HepG2 (cell line): ENCODE results near the gene HAUS1. TPM values are rescaled to one million over a fixed set of nuclear protein-coding genes. Genes with fewer than 3 reads are reported as not detected.

Source experiments
- ATAC-seq: fragments of 200-7000 bp; cut with Tn5 transposase; 3 replicates; pipeline ENCODE4 v1.9.1; 2020; ENCODE audit warnings: mild to moderate bottlenecking, moderate library complexity
- BruUV-seq: library from RNA; stranded (reverse); fragments of 400-500 nt; replicated peaks from 2 replicates; lab custom pipeline; 2021; lab: Mats Ljungman, UMichigan
- CTCF ChIA-PET: fragments of 300-600 bp; formaldehyde crosslinking; extraction: SDS; loops from one replicate; lab custom pipeline; 2021; ENCODE audit warnings: low total read pairs, inconsistent platforms, low intra/inter-chr PET ratio; lab: Yijun Ruan, JAX
- POLR2A ChIA-PET: fragments of 350-600 bp; sonication (Branson Sonifier 250); formaldehyde crosslinking; loops from one replicate; lab custom pipeline; 2020; ENCODE audit warnings: antibody characterized with exemption, inconsistent platforms; lab: Yijun Ruan, JAX
- DNase-seq: peaks from one replicate; pipeline ENCODE4 v3.0.0-alpha.2; 2015; ENCODE audit warnings: low spot score
- FAIRE-seq: peaks from 3 replicates; lab custom pipeline; 2011; peaks lifted over from hg19 to GRCh38; lab: Jason Lieb, UNC
- H2AFZ ChIP-seq: one replicate; pipeline ENCODE4 v1.6.1; 2011; ENCODE audit warnings: low read length, inconsistent platforms
- H3K27ac ChIP-seq: fragments of 300-600 bp; 3 replicates; pipeline ENCODE4 v1.8.0; 2011; ENCODE audit warnings: mixed run types, mild to moderate bottlenecking, mixed read lengths, low read length, inconsistent platforms; ENCODE audit not compliant: insufficient read depth; ENCODE audit errors: extremely low read length
- H3K27me3 ChIP-seq, 2 experiments: fragments of 200-600 bp in 1 of 2; 2 replicates in 1 of 2; 3 replicates in 1 of 2; pipeline versions ENCODE4 v1.6.0 to v1.8.0; 2011; ENCODE audit warnings: low read length in 2 of 2, mild to moderate bottlenecking in 2 of 2, moderate library complexity in 2 of 2, inconsistent platforms in 1 of 2; ENCODE audit not compliant: insufficient read depth in 2 of 2, control insufficient read depth in 1 of 2
- H3K36me3 ChIP-seq, 2 experiments: fragments of 200-600 bp in 1 of 2; replicated peaks in 1 of 2; 2 replicates in 1 of 2; 3 replicates in 1 of 2; pipeline versions ENCODE4 v1.5.1 to v1.8.0; 2011; ENCODE audit warnings: low read length in 2 of 2, inconsistent platforms in 1 of 2; ENCODE audit not compliant: insufficient read depth in 2 of 2, control insufficient read depth in 1 of 2
- H3K4me1 ChIP-seq: 2 replicates; pipeline ENCODE4 v1.5.1; 2012; ENCODE audit warnings: low read length, inconsistent platforms; ENCODE audit not compliant: insufficient read depth
- H3K4me2 ChIP-seq: 2 replicates; pipeline ENCODE4 v1.6.0; 2011; ENCODE audit warnings: low read depth, low read length, inconsistent platforms
- H3K4me3 ChIP-seq, 3 experiments: fragments of 200-600 bp in 1 of 3; sonication (generic), shearing (Covaris generic) in 1 of 3; replicated peaks in 1 of 3; 2 replicates each; pipeline ENCODE4 v1.5.1; 2011 to 2016; ENCODE audit warnings: low read length in 3 of 3, inconsistent platforms in 2 of 3, low read depth in 2 of 3, mild to moderate bottlenecking in 2 of 3, control low read depth in 1 of 3, mixed read lengths in 1 of 3; ENCODE audit not compliant: insufficient read depth in 1 of 3
- H3K79me2 ChIP-seq: one replicate; pipeline ENCODE4 v1.6.1; 2011; ENCODE audit warnings: low read length, inconsistent platforms; ENCODE audit not compliant: insufficient read depth
- H3K9ac ChIP-seq: 2 replicates; pipeline ENCODE4 v1.6.0; 2011; ENCODE audit warnings: mild to moderate bottlenecking, low read depth, low read length, inconsistent platforms; ENCODE audit not compliant: insufficient read depth
- H3K9me3 ChIP-seq: 2 replicates; pipeline ENCODE4 v1.5.1; 2012; ENCODE audit warnings: mild to moderate bottlenecking, low read length
- H4K20me1 ChIP-seq: 2 replicates; pipeline ENCODE4 v1.6.0; 2011; ENCODE audit warnings: inconsistent platforms, mild to moderate bottlenecking, low read length, moderate library complexity; ENCODE audit not compliant: insufficient read depth
- CENPT ChIP-seq: sonication (generic); formaldehyde crosslinking; IDR thresholded peaks from 2 replicates; pipeline ENCODE4 v1.8.0; 2022; ENCODE audit warnings: low read depth, mild to moderate bottlenecking, moderate library complexity, missing genetic modification reagents
- EED ChIP-seq: sonication (generic); formaldehyde crosslinking; IDR thresholded peaks from 2 replicates; pipeline ENCODE4 v1.5.0; 2020; ENCODE audit warnings: mild to moderate bottlenecking, missing genetic modification reagents
- GATAD1 ChIP-seq: IDR thresholded peaks from 2 replicates; pipeline ENCODE4 v1.6.1; 2016; ENCODE audit warnings: missing genetic modification reagents, missing compliant biosample characterization
- GMEB1 ChIP-seq: sonication (generic); formaldehyde crosslinking; IDR thresholded peaks from 2 replicates; pipeline ENCODE4 v1.5.1; 2020; ENCODE audit warnings: missing genetic modification reagents, mild to moderate bottlenecking, borderline replicate concordance
- KDM2A ChIP-seq: sonication (generic); formaldehyde crosslinking; IDR thresholded peaks from 2 replicates; pipeline ENCODE4 v1.4.0; 2020; ENCODE audit warnings: low read depth, missing genetic modification reagents, borderline replicate concordance
- MYPOP ChIP-seq: sonication (generic); formaldehyde crosslinking; IDR thresholded peaks from 2 replicates; pipeline ENCODE4 v1.8.1; 2023; ENCODE audit warnings: mild to moderate bottlenecking, moderate library complexity, missing genetic modification reagents
- NCOA2 ChIP-seq: sonication (generic); formaldehyde crosslinking; IDR thresholded peaks from 2 replicates; pipeline ENCODE4 v1.8.0; 2022; ENCODE audit warnings: inconsistent platforms
- NFATC3 ChIP-seq: sonication (generic); formaldehyde crosslinking; IDR thresholded peaks from 2 replicates; pipeline ENCODE4 v1.5.1; 2020; ENCODE audit warnings: mild to moderate bottlenecking, missing genetic modification reagents
- SCMH1 ChIP-seq: sonication (generic); formaldehyde crosslinking; IDR thresholded peaks from 2 replicates; pipeline ENCODE4 v1.9.0; 2021; ENCODE audit warnings: missing genetic modification reagents, mild to moderate bottlenecking, borderline replicate concordance
- ZBTB7A ChIP-seq: sonication (generic); formaldehyde crosslinking; IDR thresholded peaks from 2 replicates; pipeline ENCODE4 v1.8.0; 2022; ENCODE audit warnings: mild to moderate bottlenecking, missing genetic modification reagents
- ZIK1 ChIP-seq: sonication (generic); formaldehyde crosslinking; IDR thresholded peaks from 2 replicates; pipeline ENCODE4 v1.5.0; 2020; ENCODE audit warnings: mild to moderate bottlenecking, low read depth, missing genetic modification reagents, borderline replicate concordance
- ZMYM2 ChIP-seq: sonication (generic); formaldehyde crosslinking; IDR thresholded peaks from 2 replicates; pipeline ENCODE4 v1.8.0; 2022; ENCODE audit warnings: mild to moderate bottlenecking, missing genetic modification reagents
- ZNF205 ChIP-seq: IDR thresholded peaks from 2 replicates; pipeline ENCODE4 v1.6.1; 2018; ENCODE audit warnings: missing biosample characterization, missing genetic modification reagents
- ZNF207 ChIP-seq: fragments of 450-650 bp; IDR thresholded peaks from 2 replicates; pipeline ENCODE4 v1.6.1; 2016; ENCODE audit warnings: antibody characterized with exemption, borderline replicate concordance
- ZNF3 ChIP-seq: IDR thresholded peaks from 2 replicates; pipeline ENCODE4 v1.7.0; 2017; ENCODE audit warnings: inconsistent platforms
- ZNF335 ChIP-seq: sonication (generic); formaldehyde crosslinking; IDR thresholded peaks from 2 replicates; pipeline ENCODE4 v1.4.0; 2020; ENCODE audit warnings: missing genetic modification reagents
- ZNF512B ChIP-seq: sonication (generic); formaldehyde crosslinking; IDR thresholded peaks from 2 replicates; pipeline ENCODE4 v1.5.1; 2020; ENCODE audit warnings: missing genetic modification reagents, mild to moderate bottlenecking, borderline replicate concordance
- ZNF720 ChIP-seq: sonication (generic); formaldehyde crosslinking; IDR thresholded peaks from 2 replicates; pipeline ENCODE4 v1.4.0; 2020; ENCODE audit warnings: missing genetic modification reagents
- ZSCAN30 ChIP-seq: sonication (generic); formaldehyde crosslinking; IDR thresholded peaks from 2 replicates; pipeline ENCODE4 v1.5.0; 2020; ENCODE audit warnings: mild to moderate bottlenecking, missing genetic modification reagents
- WGBS: methylation state at CpG from one replicate; pipeline ENCODE4 v1.1.6; 2017; ENCODE audit warnings: low lambda C conversion rate; 5-methylcytosine and 5-hydroxymethylcytosine counted together
- in situ Hi-C: cut with HindIII; loops from 2 replicates; pipeline ENCODE4 v1.10.0; 2017; ENCODE audit warnings: low pct_unique_long_range_greater_than_20kb; ENCODE audit not compliant: extremely low pct_ligation_motif_present
- intact Hi-C: fragments of 100-400 bp; cut with micrococcal nuclease; formaldehyde crosslinking; loops from one replicate; pipeline ENCODE4 v1.10.0; 2022; ENCODE audit not compliant: unreplicated experiment
- polyA plus RNA-seq, 8 experiments: library from polyadenylated mRNA; depleted of rRNA in 3 of 8; stranded (reverse) in 7 of 8; unstranded in 1 of 8; fragments of >200 nt; fragmentation: Illumina TruSeq in 4 of 8; extraction: Trizol in 4 of 8; gene quantifications; 2 replicates each; pipeline versions ENCODE4 v1.2.1 to v1.2.3, GENCODE V29; 2011 to 2016; ENCODE audit warnings: low read depth in 4 of 8, missing spikeins in 1 of 8, mixed read lengths in 1 of 8; ENCODE audit not compliant: insufficient read depth in 1 of 8
- total RNA-seq, 5 experiments: library from RNA; depleted of rRNA; stranded (reverse); fragments of >200 nt; fragmentation: Illumina TruSeq; extraction: Trizol; gene quantifications; 2 replicates each; pipeline ENCODE4 v1.2.3, GENCODE V29; 2016; ENCODE audit warnings: low read depth in 1 of 5
- TF ChIP-seq, protein P1 (sequence below): sonication (generic); formaldehyde crosslinking; IDR thresholded peaks from 2 replicates; pipeline ENCODE4 v1.4.0; 2020; ENCODE audit warnings: missing genetic modification reagents, borderline replicate concordance

The HAUS1 gene
- total and polyA plus RNA-seq, 2 of the 13 experiments (the other 11 are each of a cell fraction or from before 2014, with no cell fraction given): 20.6 to 59.2 TPM

DNA sequence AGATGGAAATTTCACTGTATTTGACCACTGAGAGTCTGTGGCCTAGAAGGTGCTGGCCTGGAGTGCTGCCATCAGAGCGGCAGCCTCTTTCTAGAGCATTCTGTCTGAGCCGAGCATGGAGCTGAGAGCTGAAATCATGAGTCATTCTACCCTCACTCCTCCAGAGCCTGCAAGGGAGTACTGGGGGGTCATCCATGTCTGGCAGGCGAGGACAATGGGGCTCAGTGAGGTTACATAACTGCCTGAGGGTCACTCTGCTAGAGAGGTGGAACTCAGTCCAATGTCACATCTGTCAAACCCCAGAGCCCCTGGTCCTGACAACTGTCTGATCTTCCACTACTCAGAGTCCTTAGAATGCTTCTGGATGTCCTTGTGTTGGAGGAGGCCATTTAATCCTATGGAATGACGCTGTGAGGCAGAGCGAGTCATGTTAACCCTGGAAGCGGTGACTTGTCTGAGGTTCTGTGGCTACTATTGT, 65.3 kb downstream of the HAUS1 start:
- ATAC-seq (peak; percentile 10; the same call in 2 of the 3 replicates), DNase-seq (peak; percentile 58), FAIRE-seq (peak; percentile 71)
- peaks cover 37% of the 10 kb centered on the region for H3K4me1 ChIP-seq
- H3K4me3 ChIP-seq: peak overlapping the region in 2 of 3 experiments; percentile 18 to 49; a peak in 4 of 6 replicates
- no peaks in the 10 kb centered on the region for H3K36me3 ChIP-seq
- BruUV-seq: no TSS peak
- intact Hi-C loops: no loop called here
- H3K79me2 ChIP-seq: peaks cover 5% of the 10 kb centered on the region
- no peaks in the 10 kb centered on the region for H4K20me1 ChIP-seq
- H3K9ac ChIP-seq: peak overlapping the region; percentile 44
- H3K4me2 ChIP-seq: peak overlapping the region; percentile 82
- ChIA-PET CTCF (no interaction called here), POLR2A (no interaction called here)
- H3K9me3 ChIP-seq: no peaks in the 10 kb centered on the region
- H3K27ac ChIP-seq: peak overlapping the region; percentile 27
- H2AFZ ChIP-seq: peak overlapping the region; percentile 87
- 0% methylated on average over 2 of the region's 6 CpGs for WGBS
- in situ Hi-C loops: no loop called here
- H3K27me3 ChIP-seq: no peaks in the 10 kb centered on the region; a peak in 1 of 5 replicates
- TF ChIP-seq ZSCAN30 (CRISPR knock-in tag): no peak
- TF ChIP-seq KDM2A: 0 out of 2 replicates have a peak, but pooled peaks have one; percentile 24
- TF ChIP-seq ZNF335 (CRISPR knock-in tag): no peak
- TF ChIP-seq GMEB1 (CRISPR knock-in tag): no peak
- TF ChIP-seq, protein P1, sequence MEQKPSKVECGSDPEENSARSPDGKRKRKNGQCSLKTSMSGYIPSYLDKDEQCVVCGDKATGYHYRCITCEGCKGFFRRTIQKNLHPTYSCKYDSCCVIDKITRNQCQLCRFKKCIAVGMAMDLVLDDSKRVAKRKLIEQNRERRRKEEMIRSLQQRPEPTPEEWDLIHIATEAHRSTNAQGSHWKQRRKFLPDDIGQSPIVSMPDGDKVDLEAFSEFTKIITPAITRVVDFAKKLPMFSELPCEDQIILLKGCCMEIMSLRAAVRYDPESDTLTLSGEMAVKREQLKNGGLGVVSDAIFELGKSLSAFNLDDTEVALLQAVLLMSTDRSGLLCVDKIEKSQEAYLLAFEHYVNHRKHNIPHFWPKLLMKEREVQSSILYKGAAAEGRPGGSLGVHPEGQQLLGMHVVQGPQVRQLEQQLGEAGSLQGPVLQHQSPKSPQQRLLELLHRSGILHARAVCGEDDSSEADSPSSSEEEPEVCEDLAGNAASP: no peak
- no peak for TF ChIP-seq NCOA2
- TF ChIP-seq ZNF205: no peak
- TF ChIP-seq MYPOP (CRISPR knock-in tag): no peak
- TF ChIP-seq ZBTB7A (CRISPR knock-in tag): no peak
- TF ChIP-seq EED: no peak
- 0 out of 2 replicates have a peak, but pooled peaks have one; percentile 4 for TF ChIP-seq ZNF512B (CRISPR knock-in tag)
- TF ChIP-seq ZNF207: no peak
- TF ChIP-seq ZNF3 (CRISPR knock-in tag): no peak
- TF ChIP-seq ZIK1 (CRISPR knock-in tag): no peak
- no peak for TF ChIP-seq SCMH1 (CRISPR knock-in tag)
- no peak for TF ChIP-seq ZMYM2 (CRISPR knock-in tag)
- TF ChIP-seq NFATC3: no peak
- TF ChIP-seq CENPT (CRISPR knock-in tag): no peak
- no peak for TF ChIP-seq ZNF720
- no peak for TF ChIP-seq GATAD1 (CRISPR knock-in tag)
